H9 (cell line): ENCODE results near the gene KMT2C. TPM values are rescaled to one million over a fixed set of nuclear protein-coding genes. Genes with fewer than 3 reads are reported as not detected.

Source experiments
- DNase-seq: peaks from one replicate; pipeline ENCODE4 v3.0.0-alpha.2; 2017
- H2AFZ ChIP-seq: one replicate; pipeline ENCODE4 v1.6.1; 2013; ENCODE audit warnings: mild to moderate bottlenecking, low read length, control low read depth, moderate library complexity
- H2AK5ac ChIP-seq: 2 replicates; pipeline ENCODE4 v1.6.1; 2013; ENCODE audit warnings: low read length, control low read depth, mixed read lengths; ENCODE audit not compliant: insufficient read length
- H2BK120ac ChIP-seq: one replicate; pipeline ENCODE4 v1.6.1; 2013; ENCODE audit warnings: low read depth, mild to moderate bottlenecking, low read length, control low read depth, inconsistent platforms; ENCODE audit not compliant: poor library complexity, severe bottlenecking
- H2BK12ac ChIP-seq: 2 replicates; pipeline ENCODE4 v1.6.1; 2013; ENCODE audit warnings: low read length, control low read depth, mixed read lengths, low read depth; ENCODE audit not compliant: insufficient read length
- H2BK15ac ChIP-seq: 2 replicates; pipeline ENCODE4 v1.6.1; 2013; ENCODE audit warnings: low read depth, low read length, control low read depth
- H2BK20ac ChIP-seq: one replicate; pipeline ENCODE4 v1.6.1; 2013; ENCODE audit warnings: low read depth, mild to moderate bottlenecking, low read length, control low read depth, inconsistent platforms; ENCODE audit not compliant: poor library complexity, severe bottlenecking
- H2BK5ac ChIP-seq: 2 replicates; pipeline ENCODE4 v1.6.1; 2013; ENCODE audit warnings: low read length, control low read depth, mixed read lengths; ENCODE audit not compliant: insufficient read length
- H3K14ac ChIP-seq: 2 replicates; pipeline ENCODE4 v1.6.1; 2013; ENCODE audit warnings: low read length, control low read depth; ENCODE audit not compliant: insufficient read depth
- H3K18ac ChIP-seq: 2 replicates; pipeline ENCODE4 v1.6.1; 2013; ENCODE audit warnings: low read depth, mild to moderate bottlenecking, mixed read lengths, low read length, control low read depth; ENCODE audit not compliant: insufficient read length
- H3K23ac ChIP-seq: 2 replicates; pipeline ENCODE4 v1.6.1; 2013; ENCODE audit warnings: low read length, control low read depth, mixed read lengths, low read depth; ENCODE audit not compliant: insufficient read length
- H3K23me2 ChIP-seq: 2 replicates; pipeline ENCODE4 v1.6.1; 2013; ENCODE audit warnings: low read depth, mild to moderate bottlenecking, mixed read lengths, low read length, control low read depth; ENCODE audit not compliant: insufficient read length, poor library complexity, severe bottlenecking
- H3K27ac ChIP-seq: 2 replicates; pipeline ENCODE4 v1.5.1; 2013; ENCODE audit warnings: low read length, control low read depth, mixed read lengths, low read depth; ENCODE audit not compliant: insufficient read length
- H3K27me3 ChIP-seq: 2 replicates; pipeline ENCODE4 v1.6.1; 2013; ENCODE audit warnings: low read length, control low read depth, inconsistent platforms; ENCODE audit not compliant: insufficient read depth
- H3K4ac ChIP-seq: 2 replicates; pipeline ENCODE4 v1.6.1; 2013; ENCODE audit warnings: low read depth, mild to moderate bottlenecking, control low read depth, inconsistent platforms, low read length, moderate library complexity
- H3K4me1 ChIP-seq: 2 replicates; pipeline ENCODE4 v1.6.1; 2013; ENCODE audit warnings: low read length, control low read depth, inconsistent platforms; ENCODE audit not compliant: insufficient read depth
- H3K4me2 ChIP-seq: 2 replicates; pipeline ENCODE4 v1.6.1; 2013; ENCODE audit warnings: low read length, control low read depth, mixed read lengths; ENCODE audit not compliant: insufficient read length, insufficient read depth
- H3K56ac ChIP-seq: 2 replicates; pipeline ENCODE4 v1.6.1; 2013; ENCODE audit warnings: low read depth, mild to moderate bottlenecking, mixed read lengths, low read length, control low read depth; ENCODE audit not compliant: insufficient read length
- H3K79me1 ChIP-seq: 2 replicates; pipeline ENCODE4 v1.6.1; 2013; ENCODE audit warnings: low read depth, mild to moderate bottlenecking, moderate library complexity, low read length, control low read depth, inconsistent platforms; ENCODE audit not compliant: insufficient read depth, poor library complexity, severe bottlenecking
- H3K79me2 ChIP-seq: 2 replicates; pipeline ENCODE4 v1.6.1; 2013; ENCODE audit warnings: low read length, control low read depth, inconsistent platforms; ENCODE audit not compliant: insufficient read depth
- H3K9ac ChIP-seq: 2 replicates; pipeline ENCODE4 v1.6.1; 2013; ENCODE audit warnings: low read length, control low read depth, mixed read lengths; ENCODE audit not compliant: insufficient read length; ENCODE audit errors: extremely low read depth
- H3K9me3 ChIP-seq: one replicate; pipeline ENCODE4 v1.6.1; 2013; ENCODE audit warnings: low read depth, low read length, inconsistent platforms; ENCODE audit not compliant: control insufficient read depth
- H3T11ph ChIP-seq: one replicate; pipeline ENCODE4 v1.6.1; 2013; ENCODE audit warnings: mild to moderate bottlenecking, low read length, control low read depth, inconsistent platforms
- H4K20me1 ChIP-seq: one replicate; pipeline ENCODE4 v1.6.1; 2013; ENCODE audit not compliant: control insufficient read depth, insufficient read length, insufficient read depth
- H4K5ac ChIP-seq: 2 replicates; pipeline ENCODE4 v1.6.1; 2013; ENCODE audit warnings: low read depth, mild to moderate bottlenecking, mixed read lengths, low read length, control low read depth; ENCODE audit not compliant: insufficient read length
- H4K8ac ChIP-seq: replicated peaks from 2 replicates; pipeline ENCODE4 v1.6.1; 2013; ENCODE audit warnings: low read length, control low read depth, mixed read lengths, low read depth; ENCODE audit not compliant: insufficient read length
- H4K91ac ChIP-seq: 2 replicates; pipeline ENCODE4 v1.6.1; 2013; ENCODE audit warnings: low read depth, mild to moderate bottlenecking, moderate library complexity, mixed read lengths, low read length, control low read depth; ENCODE audit not compliant: insufficient read length
- H3K27ac Mint-ChIP-seq, 3 experiments: 2 replicates in 2 of 3; 3 replicates in 1 of 3; pipeline ENCODE4 v1.8.0; 2020 to 2021; ENCODE audit warnings: mixed read lengths in 3 of 3, mild to moderate bottlenecking in 1 of 3, moderate library complexity in 1 of 3
- H3K27me3 Mint-ChIP-seq: 2 replicates; pipeline ENCODE4 v1.8.0; 2021; ENCODE audit warnings: low read depth, mild to moderate bottlenecking, moderate library complexity, mixed read lengths
- H3K36me3 Mint-ChIP-seq, 3 experiments: 2 replicates in 2 of 3; 3 replicates in 1 of 3; pipeline ENCODE4 v1.8.0; 2020 to 2021; ENCODE audit warnings: low read depth in 3 of 3, mixed read lengths in 3 of 3; ENCODE audit not compliant: insufficient read depth in 1 of 3
- H3K4me1 Mint-ChIP-seq, 2 experiments: 2 replicates each; pipeline ENCODE4 v1.8.0; 2020; ENCODE audit warnings: mixed read lengths in 2 of 2
- H3K4me3 Mint-ChIP-seq, 2 experiments: 2 replicates in 1 of 2; 3 replicates in 1 of 2; pipeline ENCODE4 v1.8.0; 2020 to 2021; ENCODE audit warnings: mild to moderate bottlenecking in 2 of 2, mixed read lengths in 2 of 2, moderate library complexity in 1 of 2
- H3K9me3 Mint-ChIP-seq, 2 experiments: 2 replicates in 1 of 2; 3 replicates in 1 of 2; pipeline ENCODE4 v1.8.0; 2020; ENCODE audit warnings: mild to moderate bottlenecking in 2 of 2, mixed read lengths in 2 of 2, moderate library complexity in 1 of 2
- CTCF ChIP-seq: fragments of 200-600 bp; sonication (generic); conservative IDR thresholded peaks from 3 replicates; pipeline ENCODE4 v1.8.0; 2021; ENCODE audit warnings: antibody characterized with exemption, mild to moderate bottlenecking
- WGBS: extraction: QIAGEN DNeasy Blood & Tissue Kit; methylation state at CpG from one replicate; pipeline ENCODE4 v1.1.7; 2013; ENCODE audit warnings: missing lambda C conversion rate, low lambda C conversion rate, mixed read lengths; ENCODE audit not compliant: insufficient read length; ENCODE audit errors: extremely low coverage; 5-methylcytosine and 5-hydroxymethylcytosine counted together
- total RNA-seq: library from RNA; stranded (reverse); gene quantifications from 2 replicates; pipeline ENCODE4 v1.2.1, GENCODE V29; 2021

The KMT2C gene
- total RNA-seq, 1 experiment from 2014 or later, result 32.2 TPM

- H3K4me2 ChIP-seq, result no peak overlapping the region
- no peaks in the 10 kb centered on the region for H3K9me3 ChIP-seq
- H3K23ac ChIP-seq, result no peak overlapping the region
- H4K91ac ChIP-seq, result no peak overlapping the region
- no peak overlapping the region for H2BK15ac ChIP-seq
- H2BK12ac ChIP-seq, result no peak overlapping the region
- H3K4me3 Mint-ChIP-seq, result no peak overlapping the region
- no peak overlapping the region for H4K8ac ChIP-seq
- H2BK5ac ChIP-seq, result no peak overlapping the region
- H3K9ac ChIP-seq, result no peak overlapping the region
- no peak overlapping the region for H3T11ph ChIP-seq
- no peaks in the 10 kb centered on the region for H3K4me1 Mint-ChIP-seq
- H3K27ac Mint-ChIP-seq, result no peak overlapping the region
- H4K20me1 ChIP-seq, result no peaks in the 10 kb centered on the region
- WGBS, result no CpG with 5 or more reads among the region's 2 CpGs
- no peak overlapping the region for H3K56ac ChIP-seq
- no peak overlapping the region for H3K18ac ChIP-seq
- TF ChIP-seq CTCF, result no peak
- no peak for DNase-seq
- H3K4me1 ChIP-seq, result no peaks in the 10 kb centered on the region
- no peaks in the 10 kb centered on the region for H3K27me3 ChIP-seq
- no peaks in the 10 kb centered on the region for H3K27me3 Mint-ChIP-seq
- no peaks in the 10 kb centered on the region for H3K79me1 ChIP-seq
- H2BK20ac ChIP-seq, result no peak overlapping the region
- H3K27ac ChIP-seq, result no peak overlapping the region
- H2AFZ ChIP-seq, result no peak overlapping the region
- no peak overlapping the region for H3K14ac ChIP-seq
- H3K4ac ChIP-seq, result no peak overlapping the region
- no peak overlapping the region for H4K5ac ChIP-seq
- no peak overlapping the region for H2AK5ac ChIP-seq
- H2BK120ac ChIP-seq, result no peak overlapping the region
- H3K23me2 ChIP-seq, result no peaks in the 10 kb centered on the region
- H3K9me3 Mint-ChIP-seq, result no peaks in the 10 kb centered on the region
- no peaks in the 10 kb centered on the region for H3K79me2 ChIP-seq
- peaks cover 23 to 60% (median 38%) of the 10 kb centered on the region in 3 experiments; a peak in 6 of 7 replicates for H3K36me3 Mint-ChIP-seq
Observed at GRCh38 chr7:152176797-152177196, 259.0 kb downstream of the KMT2C start.
